Measurements from ENCODE around the gene RETN.

Gene RETN

DNA sequence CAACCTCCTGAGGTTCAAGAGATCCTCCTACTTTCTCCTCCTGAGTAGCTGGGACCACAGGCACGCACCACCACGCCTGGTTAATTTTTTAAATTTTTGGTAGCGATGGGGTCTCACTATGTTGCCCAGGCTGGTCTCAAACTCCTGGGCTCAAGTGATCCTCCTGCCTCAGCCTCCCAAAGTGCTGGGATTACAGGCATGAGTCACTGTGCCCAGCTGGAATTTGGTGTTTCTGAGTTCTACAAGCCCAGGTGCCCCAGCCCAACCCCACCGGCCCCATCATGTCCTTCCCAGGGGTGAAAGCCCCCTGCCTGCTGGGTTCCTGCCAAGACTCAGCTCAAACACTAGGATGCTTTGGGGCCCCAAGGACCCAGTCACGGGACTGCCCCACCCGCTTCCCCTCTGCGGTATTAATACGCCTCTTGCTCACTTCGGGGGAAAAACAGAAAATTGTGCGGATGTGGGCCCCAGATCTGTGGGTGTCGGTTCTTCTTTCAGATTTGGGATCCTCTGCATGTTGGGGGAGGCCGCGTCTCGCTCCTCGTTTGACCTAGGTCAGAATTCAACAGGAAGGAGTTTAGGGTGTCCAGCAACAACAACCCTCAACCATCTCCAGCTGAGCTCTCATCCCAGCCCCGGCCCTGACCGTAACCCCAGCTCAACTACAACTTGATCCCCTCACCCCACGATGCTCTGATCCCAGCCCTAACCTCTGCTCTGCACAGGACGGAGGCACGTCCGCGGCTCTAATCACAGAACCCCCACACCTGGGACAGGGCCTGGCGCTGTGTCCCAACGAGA is 36.7 kb downstream of the RETN start:
- Histone ChIP-seq H2AFZ (no peak overlapping the region), H3K79me2 (no peaks in the 10 kb centered on the region), H3K9me3 (ENCODE audit: control insufficient read depth, low read length) (no peaks in the 10 kb centered on the region), H3K27me3 (ENCODE audit: control insufficient read depth, insufficient read depth, low read length) (no peaks in the 10 kb centered on the region), H3K27ac (no peak overlapping the region), H3K9ac (no peak overlapping the region), H3K36me3 (ENCODE audit: control insufficient read depth, insufficient read depth, low read length) (no peaks in the 10 kb centered on the region), H3K4me1 (no peaks in the 10 kb centered on the region), H3K4me2 (ENCODE audit: low read length) (no peak overlapping the region), H3K4me3 (ENCODE audit: low read depth, low read length) (no peak overlapping the region)
- TF ChIP-seq, protein P1, sequence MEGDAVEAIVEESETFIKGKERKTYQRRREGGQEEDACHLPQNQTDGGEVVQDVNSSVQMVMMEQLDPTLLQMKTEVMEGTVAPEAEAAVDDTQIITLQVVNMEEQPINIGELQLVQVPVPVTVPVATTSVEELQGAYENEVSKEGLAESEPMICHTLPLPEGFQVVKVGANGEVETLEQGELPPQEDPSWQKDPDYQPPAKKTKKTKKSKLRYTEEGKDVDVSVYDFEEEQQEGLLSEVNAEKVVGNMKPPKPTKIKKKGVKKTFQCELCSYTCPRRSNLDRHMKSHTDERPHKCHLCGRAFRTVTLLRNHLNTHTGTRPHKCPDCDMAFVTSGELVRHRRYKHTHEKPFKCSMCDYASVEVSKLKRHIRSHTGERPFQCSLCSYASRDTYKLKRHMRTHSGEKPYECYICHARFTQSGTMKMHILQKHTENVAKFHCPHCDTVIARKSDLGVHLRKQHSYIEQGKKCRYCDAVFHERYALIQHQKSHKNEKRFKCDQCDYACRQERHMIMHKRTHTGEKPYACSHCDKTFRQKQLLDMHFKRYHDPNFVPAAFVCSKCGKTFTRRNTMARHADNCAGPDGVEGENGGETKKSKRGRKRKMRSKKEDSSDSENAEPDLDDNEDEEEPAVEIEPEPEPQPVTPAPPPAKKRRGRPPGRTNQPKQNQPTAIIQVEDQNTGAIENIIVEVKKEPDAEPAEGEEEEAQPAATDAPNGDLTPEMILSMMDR (IDR thresholded peaks at IDR 0.05), result no peak

DNA sequence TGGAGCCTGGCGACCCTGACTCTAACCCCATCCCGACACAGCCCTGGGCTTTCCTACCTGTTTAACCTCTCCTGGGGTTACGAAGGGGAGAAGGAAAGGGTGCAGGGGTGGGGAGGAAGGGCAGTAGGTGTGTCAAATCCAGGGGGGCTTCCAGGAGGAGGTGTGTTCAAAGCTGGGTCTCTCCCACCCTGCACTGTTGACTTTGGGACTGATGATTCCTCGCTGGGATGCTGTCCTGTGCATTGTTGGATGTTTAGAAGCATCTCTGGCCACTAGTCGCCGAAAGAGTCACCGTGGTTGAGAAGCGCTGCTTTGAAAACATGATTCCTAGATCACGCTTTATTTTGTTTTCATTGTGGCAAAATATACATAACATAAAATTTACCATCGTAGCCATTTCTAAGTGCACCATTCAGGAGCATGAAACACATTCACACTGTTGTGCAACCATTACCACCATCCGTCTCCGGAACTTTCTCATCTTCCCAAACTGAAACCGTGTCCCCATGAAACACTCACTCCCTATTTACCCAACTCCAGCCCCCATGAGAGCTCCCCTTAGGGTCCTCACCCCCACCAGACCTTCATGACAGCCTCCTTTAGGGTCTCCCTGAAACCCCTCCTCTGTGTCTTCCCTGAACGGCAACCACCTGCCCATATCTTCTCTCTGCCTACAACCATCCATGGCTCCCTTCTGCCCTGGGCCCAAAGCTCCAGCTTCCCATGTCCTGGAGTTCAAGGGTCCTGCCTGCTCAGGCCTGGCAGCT is 37.5 kb downstream of the RETN start:
- H3K27ac ChIP-seq, result no peak overlapping the region
- TF ChIP-seq, protein P1 (IDR thresholded peaks at IDR 0.05), result no peak
- no peak overlapping the region for H2AFZ ChIP-seq
- H3K4me1 ChIP-seq, result no peaks in the 10 kb centered on the region
- no peak overlapping the region for H3K9ac ChIP-seq
- no peaks in the 10 kb centered on the region for H3K27me3 ChIP-seq (ENCODE audit: control insufficient read depth, insufficient read depth, low read length)
- no peaks in the 10 kb centered on the region for H3K36me3 ChIP-seq (ENCODE audit: control insufficient read depth, insufficient read depth, low read length)
- no peak overlapping the region for H3K4me3 ChIP-seq (ENCODE audit: low read depth, low read length)
- H3K9me3 ChIP-seq (ENCODE audit: control insufficient read depth, low read length), result no peaks in the 10 kb centered on the region
- H3K4me2 ChIP-seq (ENCODE audit: low read length), result no peak overlapping the region
- H3K79me2 ChIP-seq, result no peaks in the 10 kb centered on the region

DNA sequence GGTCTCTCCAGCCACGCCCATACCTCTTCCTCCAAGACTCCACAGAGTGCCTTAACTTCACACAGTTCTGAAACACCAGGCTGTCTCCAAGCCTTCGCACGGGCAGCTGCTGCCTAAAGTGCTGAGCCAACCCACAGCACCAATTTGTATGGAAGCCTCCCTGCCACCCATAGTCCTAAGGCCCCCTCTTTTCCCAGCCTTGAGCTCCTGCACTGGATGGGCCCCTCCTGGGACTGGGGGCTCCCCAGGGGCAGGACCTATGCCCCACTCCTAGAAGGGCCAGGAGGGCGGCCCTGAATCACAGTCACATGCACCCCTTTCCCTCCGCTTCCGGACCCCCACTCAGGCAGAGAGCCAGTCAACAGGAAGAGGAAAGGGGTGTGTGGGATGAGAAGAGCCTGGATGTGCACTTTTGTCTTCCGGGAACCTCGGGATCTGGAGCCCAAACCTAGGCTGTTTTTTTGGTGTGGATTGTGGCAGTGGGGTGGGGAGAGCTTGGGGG is 38.2 kb downstream of the RETN start:
- TF ChIP-seq, protein P1 (IDR thresholded peaks at IDR 0.05), result no peak
- no peaks in the 10 kb centered on the region for H3K79me2 ChIP-seq
- no peaks in the 10 kb centered on the region for H3K4me1 ChIP-seq
- H3K4me2 ChIP-seq (ENCODE audit: low read length), result no peak overlapping the region
- H3K9ac ChIP-seq, result no peak overlapping the region
- H3K27me3 ChIP-seq (ENCODE audit: control insufficient read depth, insufficient read depth, low read length), result no peaks in the 10 kb centered on the region
- H2AFZ ChIP-seq, result no peak overlapping the region
- no peak overlapping the region for H3K27ac ChIP-seq
- no peaks in the 10 kb centered on the region for H3K9me3 ChIP-seq (ENCODE audit: control insufficient read depth, low read length)
- H3K4me3 ChIP-seq (ENCODE audit: low read depth, low read length), result no peak overlapping the region
- no peaks in the 10 kb centered on the region for H3K36me3 ChIP-seq (ENCODE audit: control insufficient read depth, insufficient read depth, low read length)

DNA sequence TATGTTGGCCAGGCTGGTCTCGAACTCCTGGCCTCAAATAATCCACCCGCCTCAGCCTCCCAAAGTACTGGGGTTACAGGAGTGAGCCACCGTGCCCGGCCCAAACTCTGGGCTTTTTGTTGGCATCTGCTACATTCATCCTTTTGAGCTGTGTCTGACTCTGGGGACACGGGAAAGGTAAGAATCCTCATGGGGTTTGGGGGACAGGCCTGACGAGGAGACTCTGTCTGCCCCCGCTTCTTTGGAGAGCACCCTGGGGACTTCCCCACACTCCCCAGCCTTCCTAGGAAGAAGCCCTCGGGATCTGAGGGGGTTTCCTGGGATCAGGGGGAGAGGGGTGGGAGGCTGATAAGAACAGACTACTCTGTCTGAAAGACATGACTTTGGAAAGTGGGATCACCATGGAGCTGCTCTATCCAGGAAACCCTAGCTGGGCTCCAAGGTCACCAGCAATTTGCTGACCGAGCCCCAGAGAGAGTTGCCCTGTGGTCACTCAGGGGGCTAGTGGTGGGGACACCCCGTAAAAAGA is 41.1 kb downstream of the RETN start:
- H3K4me1 ChIP-seq, result no peaks in the 10 kb centered on the region
- H2AFZ ChIP-seq, result no peak overlapping the region
- no peaks in the 10 kb centered on the region for H3K36me3 ChIP-seq (ENCODE audit: control insufficient read depth, insufficient read depth, low read length)
- H3K27ac ChIP-seq, result no peak overlapping the region
- H3K27me3 ChIP-seq (ENCODE audit: control insufficient read depth, insufficient read depth, low read length), result no peaks in the 10 kb centered on the region
- no peak overlapping the region for H3K9ac ChIP-seq
- TF ChIP-seq, protein P1 (IDR thresholded peaks at IDR 0.05), result no peak
- no peaks in the 10 kb centered on the region for H3K9me3 ChIP-seq (ENCODE audit: control insufficient read depth, low read length)
- no peak overlapping the region for H3K4me2 ChIP-seq (ENCODE audit: low read length)
- no peaks in the 10 kb centered on the region for H3K79me2 ChIP-seq
- H3K4me3 ChIP-seq (ENCODE audit: low read depth, low read length), result no peak overlapping the region
